NCI-H2081 (cell line): ENCODE data around the gene HIPK2.

Experiments used
- DNase-seq, 2 experiments: peaks; one replicate each; lab custom pipeline; 2025; lab: John Stamatoyannopoulos, UW

Gene HIPK2

GRCh38 chr7:139588632-139589031 lies 189.2 kb downstream of the HIPK2 start:
- DNase-seq = no peak

GRCh38 chr7:139587535-139587934 lies 190.3 kb downstream of the HIPK2 start:
- no peak for DNase-seq

GRCh38 chr7:139586286-139586685 lies 191.5 kb downstream of the HIPK2 start:
- no peak for DNase-seq

- no peak for DNase-seq
These were observed 192.8 kb downstream of the HIPK2 start for GRCh38 chr7:139585042-139585441.

GRCh38 chr7:139583826-139584553 lies 193.8 kb downstream of the HIPK2 start:
- no peak for DNase-seq

- DNase-seq = no peak
These were observed 195.1 kb downstream of the HIPK2 start for GRCh38 chr7:139582671-139583155.

GRCh38 chr7:139582130-139582650 lies 195.6 kb downstream of the HIPK2 start:
- DNase-seq = no peak

- no peak for DNase-seq
These were observed 197.4 kb downstream of the HIPK2 start for GRCh38 chr7:139580435-139580834.

- no peak for DNase-seq
These were observed 201.4 kb downstream of the HIPK2 start for GRCh38 chr7:139576179-139576973.

GRCh38 chr7:139575338-139575680 lies 202.5 kb downstream of the HIPK2 start:
- no peak for DNase-seq

- no peak for DNase-seq
These were observed 203.0 kb downstream of the HIPK2 start for GRCh38 chr7:139574618-139575337.

GRCh38 chr7:139573871-139574270 lies 203.9 kb downstream of the HIPK2 start:
- DNase-seq = no peak

GRCh38 chr7:139572704-139573385 lies 205.0 kb downstream of the HIPK2 start:
- no peak for DNase-seq

- no peak for DNase-seq
These were observed 205.7 kb downstream of the HIPK2 start for GRCh38 chr7:139572071-139572470.

- no peak for DNase-seq
These were observed 206.1 kb downstream of the HIPK2 start for GRCh38 chr7:139571651-139572050.

- DNase-seq = no peak
These were observed 206.6 kb downstream of the HIPK2 start for GRCh38 chr7:139571190-139571589.

- no peak for DNase-seq
These were observed 207.2 kb downstream of the HIPK2 start for GRCh38 chr7:139570626-139571025.

GRCh38 chr7:139570119-139570518 lies 207.7 kb downstream of the HIPK2 start:
- DNase-seq = no peak

GRCh38 chr7:139568813-139569490 lies 208.8 kb downstream of the HIPK2 start:
- no peak for DNase-seq

GRCh38 chr7:139568346-139568675 lies 209.5 kb downstream of the HIPK2 start:
- DNase-seq = no peak

- DNase-seq = no peak
These were observed 210.0 kb downstream of the HIPK2 start for GRCh38 chr7:139567647-139568345.
